ENCODE data around the gene PCCB.
"Not testable (repeated sequence)": the region's sequence is repeated elsewhere in the genome, so short reads cannot be mapped to it uniquely, and the experiment has no call there.

Gene PCCB

DNA sequence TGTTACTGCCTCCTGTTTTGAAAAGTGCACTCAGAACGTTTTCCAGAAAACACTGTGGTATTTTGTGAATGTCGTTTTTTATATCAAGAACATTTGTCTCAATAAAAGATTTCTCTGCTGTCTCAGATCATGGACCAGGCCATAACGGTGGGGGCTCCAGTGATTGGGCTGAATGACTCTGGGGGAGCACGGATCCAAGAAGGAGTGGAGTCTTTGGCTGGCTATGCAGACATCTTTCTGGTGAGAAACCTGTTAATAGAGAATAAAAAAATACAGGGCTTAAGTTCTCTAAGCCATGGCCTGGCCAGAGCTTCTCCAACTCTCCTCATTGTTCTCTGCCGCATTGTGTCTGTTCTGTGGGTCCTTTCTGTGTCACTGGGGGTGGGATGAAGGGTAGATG is 11.7 kb downstream of the PCCB start:
- no peak overlapping the region for H3K27ac ChIP-seq
- DNase-seq (ENCODE audit: low read depth, low spot score) = no peak

GRCh38 chr3:136262559-136262958 is 12.4 kb downstream of the PCCB start:
- no peak for DNase-seq (ENCODE audit: low read depth, low spot score)
- H3K27ac ChIP-seq = no peak overlapping the region

DNA sequence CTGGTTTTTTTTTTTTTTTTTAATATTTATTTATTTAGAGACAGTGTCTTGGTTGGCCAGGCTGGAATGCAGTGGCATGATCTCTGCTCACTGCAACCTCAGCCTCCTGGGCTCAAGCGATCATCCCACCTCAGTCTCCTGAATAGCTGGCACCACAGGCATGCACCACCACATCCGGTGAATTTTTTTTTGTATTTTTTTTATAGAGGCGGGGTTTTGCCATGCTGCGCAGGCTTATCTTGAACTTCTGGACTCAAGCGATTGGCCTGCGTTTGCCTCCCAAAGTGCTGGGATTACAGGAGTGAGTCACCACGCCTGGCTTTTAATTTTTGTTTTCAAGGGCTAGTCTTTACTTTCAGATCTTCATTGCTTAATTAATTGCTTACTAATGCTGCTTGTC is 13.1 kb downstream of the PCCB start:
- no peak overlapping the region for H3K27ac ChIP-seq
- DNase-seq (ENCODE audit: low read depth, low spot score) = no peak

DNA sequence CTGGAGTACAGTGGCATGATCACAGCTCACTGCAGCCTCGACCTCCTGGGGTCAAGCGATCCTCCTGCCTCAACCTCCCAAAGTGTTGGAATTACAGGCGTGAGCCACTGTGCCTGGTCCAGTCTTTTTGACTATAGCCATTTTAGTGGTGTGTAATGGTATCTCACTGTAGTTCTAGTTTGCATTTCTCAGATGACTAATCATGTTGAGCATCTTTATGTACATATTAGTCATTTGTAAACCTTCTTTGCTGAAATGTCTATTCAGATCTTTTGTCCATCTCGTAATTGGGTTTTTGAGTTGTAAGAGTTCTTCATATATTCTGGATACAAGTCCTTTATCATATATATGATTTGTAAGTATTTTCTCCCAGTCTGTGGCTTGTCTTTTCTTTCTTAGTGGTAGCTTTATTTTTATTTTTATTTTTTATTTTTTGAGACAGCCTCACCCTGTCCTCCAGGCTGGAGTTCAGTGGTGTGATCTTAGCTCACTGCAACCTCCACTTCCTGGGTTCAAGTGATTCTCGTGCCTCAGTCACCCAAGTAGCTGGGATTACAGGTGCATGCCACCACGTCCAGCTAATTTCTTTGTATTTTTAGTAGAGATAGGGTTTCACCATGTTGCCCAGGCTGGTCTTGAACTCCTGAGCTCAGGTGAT is 16.5 kb downstream of the PCCB start:
- peak; percentile 33 for DNase-seq (ENCODE audit: low read depth, low spot score)
- H3K27ac ChIP-seq = not testable (repeated sequence)

GRCh38 chr3:136267235-136267634 is 17.1 kb downstream of the PCCB start:
- DNase-seq (ENCODE audit: low read depth, low spot score) = no peak
- H3K27ac ChIP-seq = no peak overlapping the region

GRCh38 chr3:136270179-136270578 is 20.0 kb downstream of the PCCB start:
- no peak overlapping the region for H3K27ac ChIP-seq
- DNase-seq (ENCODE audit: low read depth, low spot score) = no peak

- H3K27ac ChIP-seq = not testable (repeated sequence)
Observed at GRCh38 chr3:136271626-136272025, 21.5 kb downstream of the PCCB start.

DNA sequence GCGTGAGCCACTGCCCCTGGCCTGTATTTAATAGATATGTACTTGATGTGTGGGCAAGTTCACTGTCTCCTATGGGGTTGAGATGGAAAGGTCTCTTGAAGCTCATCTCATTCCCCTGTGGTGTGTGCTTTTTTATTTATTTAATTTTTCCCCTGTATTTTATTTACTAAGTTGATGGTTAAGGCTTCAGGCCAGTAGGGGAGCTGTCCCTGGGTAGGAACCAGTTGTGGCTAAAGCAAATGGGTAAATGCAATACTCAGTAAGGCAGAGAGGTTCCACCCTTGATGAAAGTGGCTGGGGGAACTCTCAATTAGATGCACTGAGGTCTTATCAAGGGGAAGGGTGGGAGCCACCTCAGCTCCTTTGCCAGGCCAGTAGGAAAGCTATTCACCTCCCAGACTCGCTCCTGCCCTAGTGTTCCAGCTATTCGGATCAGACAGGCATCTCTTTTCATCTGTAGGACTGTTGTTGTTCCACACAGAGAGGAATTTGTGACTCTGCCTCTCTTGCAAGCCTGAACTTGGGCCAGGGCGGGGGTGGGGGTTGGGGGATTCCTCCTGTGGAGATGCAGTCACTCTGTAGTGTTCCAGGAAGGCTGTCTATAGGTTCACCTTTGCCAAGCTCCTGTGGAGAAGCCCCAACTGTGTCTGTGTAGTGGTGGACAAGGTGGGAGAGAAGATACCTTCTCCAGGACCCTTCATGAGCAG is 26.1 kb downstream of the PCCB start:
- peak; percentile 20 for DNase-seq (ENCODE audit: low read depth, low spot score)
- peak overlapping the region; percentile 28 for H3K27ac ChIP-seq

More at GRCh38 chr3:136271626-136272025, 21.5 kb downstream of the PCCB start:
- DNase-seq (ENCODE audit: low read depth, low spot score) = not testable (repeated sequence)

DNA sequence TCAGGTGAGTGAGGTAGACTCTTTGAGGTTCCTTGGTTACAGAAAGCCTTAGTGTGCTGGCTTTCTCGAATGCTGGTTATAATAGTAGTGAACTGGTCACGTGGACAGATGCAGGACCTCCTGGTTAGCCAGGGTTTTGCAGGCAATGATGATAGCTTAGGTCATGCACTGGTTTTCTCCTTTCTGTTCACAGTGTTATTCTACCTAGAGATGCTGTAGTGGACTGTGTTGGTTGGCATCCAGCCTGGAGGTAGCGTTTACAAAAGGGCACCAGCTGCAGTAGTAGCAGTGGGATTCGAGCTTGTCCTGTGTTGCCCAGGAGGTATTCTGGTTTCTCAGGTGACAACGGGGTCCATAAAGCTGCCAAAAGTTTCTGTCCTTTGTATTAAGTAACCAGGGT is 27.0 kb downstream of the PCCB start:
- no peak for DNase-seq (ENCODE audit: low read depth, low spot score)
- no peak overlapping the region for H3K27ac ChIP-seq

GRCh38 chr3:136277634-136278033 is 27.5 kb downstream of the PCCB start:
- no peak for DNase-seq (ENCODE audit: low read depth, low spot score)
- H3K27ac ChIP-seq = no peak overlapping the region

DNA sequence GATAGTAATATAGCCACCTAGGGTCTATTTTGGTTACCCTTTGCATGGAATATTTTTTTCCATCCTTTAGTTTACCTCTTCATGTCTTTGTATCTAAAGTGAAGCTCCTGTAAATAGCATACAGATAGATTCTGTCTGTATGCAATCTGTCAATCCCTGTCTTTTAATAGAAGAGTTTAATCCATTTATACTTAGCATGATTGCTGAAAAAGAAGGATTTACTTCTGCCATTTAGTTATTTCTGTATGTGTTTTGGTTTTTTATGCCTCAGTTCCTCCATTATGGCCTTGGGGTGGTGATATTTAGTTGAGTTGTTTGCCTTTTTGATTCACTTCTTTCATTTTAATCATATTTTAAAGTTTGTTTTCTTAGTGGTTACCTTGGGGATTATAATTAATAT is 29.0 kb downstream of the PCCB start:
- H3K27ac ChIP-seq = no peak overlapping the region
- DNase-seq (ENCODE audit: low read depth, low spot score) = no peak

GRCh38 chr3:136280961-136281360 is 30.8 kb downstream of the PCCB start:
- DNase-seq (ENCODE audit: low read depth, low spot score) = no peak
- no peak overlapping the region for H3K27ac ChIP-seq

DNA sequence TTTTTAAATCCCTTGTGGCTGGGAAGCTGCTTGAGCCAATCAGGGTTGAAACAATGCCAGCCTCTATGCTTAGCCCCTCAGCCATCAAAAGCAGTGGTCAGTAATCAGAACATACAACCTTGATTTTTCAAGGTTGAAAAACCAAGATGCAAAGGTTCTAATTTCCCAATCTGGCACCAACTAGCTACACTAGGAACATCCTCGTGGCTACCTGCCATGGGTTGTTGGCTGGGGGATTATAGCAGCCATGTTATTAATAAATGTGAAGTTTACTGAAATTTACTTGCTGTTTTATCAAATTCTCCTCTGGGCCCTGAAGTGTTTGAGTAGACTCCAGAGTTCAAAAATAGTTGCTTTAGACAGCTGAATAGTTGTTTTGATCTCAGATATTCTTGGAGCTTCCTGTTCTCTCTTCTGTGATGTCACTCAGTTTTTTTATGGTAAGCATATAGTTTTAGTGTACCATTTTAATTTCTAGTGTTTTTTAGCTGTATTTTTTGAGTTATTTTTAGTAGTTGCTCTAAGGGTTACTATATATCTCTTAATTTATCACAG is 31.9 kb downstream of the PCCB start:
- no peak overlapping the region for H3K27ac ChIP-seq
- no peak for DNase-seq (ENCODE audit: low read depth, low spot score)

- H3K27ac ChIP-seq = no peak overlapping the region
- DNase-seq (ENCODE audit: low read depth, low spot score) = no peak
Observed at GRCh38 chr3:136283627-136284026, 33.5 kb downstream of the PCCB start.

DNA sequence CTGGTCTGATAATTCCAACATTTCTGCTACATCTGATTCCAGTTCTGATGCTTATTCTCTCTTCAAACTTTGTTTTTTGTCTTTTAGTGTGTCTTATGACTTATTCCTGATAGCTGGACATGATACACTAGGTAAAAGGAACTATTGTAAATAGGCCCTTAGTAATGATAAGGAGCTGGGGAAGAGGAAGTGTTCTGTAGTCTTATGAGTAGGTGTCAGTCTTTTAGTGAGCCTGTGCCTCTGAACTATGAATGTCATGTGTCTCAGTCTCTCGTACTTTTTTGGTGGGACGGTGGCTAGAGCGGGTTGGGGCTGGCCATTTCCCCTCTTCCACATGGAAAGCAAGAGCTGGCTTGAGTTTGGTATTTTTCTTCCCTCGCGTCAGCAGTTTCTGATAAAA is 41.2 kb downstream of the PCCB start:
- no peak overlapping the region for H3K27ac ChIP-seq
- DNase-seq (ENCODE audit: low read depth, low spot score) = no peak

DNA sequence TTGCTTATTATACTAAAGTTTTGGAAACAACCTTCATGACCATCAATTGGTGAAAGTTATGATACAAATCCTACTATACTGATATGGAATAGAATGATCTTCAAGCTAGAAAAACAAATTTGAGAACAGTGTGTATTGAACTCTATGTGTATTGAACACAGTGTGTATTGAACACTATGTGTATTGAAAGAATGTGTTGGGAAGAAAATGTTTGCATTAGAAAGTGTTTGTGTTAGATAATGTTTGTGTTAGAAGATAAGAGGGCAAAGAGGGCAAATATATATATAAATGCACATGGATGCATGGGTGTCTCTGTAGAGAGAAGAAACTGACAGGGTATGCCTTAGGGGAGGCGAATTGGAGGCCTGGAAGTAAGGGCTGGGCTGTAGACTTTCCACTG is 42.4 kb downstream of the PCCB start:
- DNase-seq (ENCODE audit: low read depth, low spot score) = no peak
- no peak overlapping the region for H3K27ac ChIP-seq

DNA sequence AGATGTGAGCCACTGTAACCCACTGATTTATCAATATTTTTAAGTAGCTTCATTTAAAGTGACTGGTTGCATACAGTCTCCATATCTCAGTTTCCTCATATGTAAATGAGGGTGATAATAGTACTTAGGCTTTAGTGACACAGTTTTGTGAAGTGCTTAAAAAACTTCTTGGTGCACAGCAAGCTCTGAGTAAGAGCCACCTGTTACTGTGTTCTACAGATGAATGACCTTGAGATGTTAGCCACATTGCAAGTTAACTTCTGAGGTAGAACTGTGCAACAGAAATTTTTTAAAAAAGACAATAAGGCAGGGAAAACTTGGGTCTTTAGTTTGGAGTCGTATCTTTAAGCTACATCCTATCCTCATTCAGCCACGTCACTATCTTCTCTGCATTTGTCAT is 43.1 kb downstream of the PCCB start:
- no peak overlapping the region for H3K27ac ChIP-seq
- DNase-seq (ENCODE audit: low read depth, low spot score) = no peak

DNA sequence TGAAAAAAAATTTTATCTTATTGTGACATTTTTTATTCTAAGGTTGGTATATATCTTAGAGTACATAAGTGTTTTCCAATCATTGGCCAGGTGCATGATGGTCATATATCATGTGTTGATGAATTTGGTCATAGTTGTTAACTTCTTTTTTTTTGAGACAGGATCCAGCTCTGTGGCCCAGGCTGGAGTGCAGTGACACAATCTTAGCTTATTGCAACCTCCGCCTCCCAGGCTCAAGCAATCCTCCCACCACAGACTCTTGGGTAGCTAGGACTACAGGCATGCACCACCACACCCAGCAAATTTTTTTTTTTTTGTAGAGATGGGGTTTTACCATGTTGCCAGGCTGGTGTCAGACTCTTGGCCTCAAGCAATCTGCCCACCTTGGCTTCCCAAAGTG is 44.0 kb downstream of the PCCB start:
- H3K27ac ChIP-seq = no peak overlapping the region
- DNase-seq (ENCODE audit: low read depth, low spot score) = no peak

DNA sequence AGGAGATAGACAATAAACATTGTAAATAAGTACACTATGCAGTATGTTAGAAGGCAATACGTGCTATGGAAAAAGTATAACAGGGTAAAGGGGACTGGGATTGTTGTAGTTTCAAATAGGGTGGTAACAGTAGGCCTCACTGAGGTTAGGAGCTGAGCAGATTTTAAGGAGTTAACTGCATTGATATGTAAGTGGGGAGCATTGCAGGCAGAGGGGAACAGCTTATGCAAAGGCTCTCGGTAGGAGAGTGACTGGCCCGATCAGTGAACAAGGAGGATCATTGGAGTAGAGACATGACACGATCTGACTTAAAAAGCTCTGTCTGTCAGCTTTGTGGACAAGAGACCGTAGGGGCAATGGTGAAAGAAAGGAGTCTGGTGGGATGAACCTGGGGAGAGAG is 46.8 kb downstream of the PCCB start:
- no peak overlapping the region for H3K27ac ChIP-seq
- DNase-seq (ENCODE audit: low read depth, low spot score) = no peak

DNA sequence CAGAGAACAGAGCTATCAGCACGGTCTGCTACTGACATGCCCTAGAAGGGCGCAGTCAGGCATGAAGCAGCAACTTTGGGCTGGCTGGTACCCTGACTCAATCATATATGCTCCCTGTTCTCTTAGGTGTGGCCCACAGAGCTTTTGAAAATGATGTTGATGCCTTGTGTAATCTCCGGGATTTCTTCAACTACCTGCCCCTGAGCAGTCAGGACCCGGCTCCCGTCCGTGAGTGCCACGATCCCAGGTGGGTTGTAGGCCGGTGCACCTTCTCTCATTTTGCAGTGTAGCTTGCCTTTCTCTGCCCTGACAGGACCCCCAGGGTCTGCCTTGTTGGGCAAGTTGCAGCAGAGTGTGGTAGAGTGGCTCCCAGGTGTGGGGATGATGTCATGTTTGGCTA is 47.7 kb downstream of the PCCB start:
- no peak overlapping the region for H3K27ac ChIP-seq
- no peak for DNase-seq (ENCODE audit: low read depth, low spot score)

- no peak for DNase-seq (ENCODE audit: low read depth, low spot score)
- H3K27ac ChIP-seq = no peak overlapping the region
Observed at GRCh38 chr3:136300444-136300843, 50.3 kb downstream of the PCCB start.

GRCh38 chr3:136305879-136306278 is 55.7 kb downstream of the PCCB start:
- DNase-seq (ENCODE audit: low read depth, low spot score) = no peak
- H3K27ac ChIP-seq = no peak overlapping the region

Measured in epithelial cell of prostate (primary cell).